KMS-11 (cell line): ENCODE measurements around the gene SPATA21.

Experiments used
- H2AFZ ChIP-seq: fragments of 200-600 bp; sonication (generic); 2 replicates; pipeline ENCODE4 v1.6.1; 2016; ENCODE audit warnings: antibody characterized with exemption, mixed run types, low read depth
- H3K27ac ChIP-seq: fragments of 200-600 bp; sonication (generic); 2 replicates; pipeline ENCODE4 v1.6.1; 2016; ENCODE audit warnings: mild to moderate bottlenecking, mixed run types
- H3K27me3 ChIP-seq: fragments of 200-600 bp; sonication (generic); 2 replicates; pipeline ENCODE4 v1.6.1; 2017; ENCODE audit warnings: mild to moderate bottlenecking, low read depth, mixed run types, moderate library complexity; ENCODE audit not compliant: insufficient read depth
- H3K36me3 ChIP-seq: fragments of 200-600 bp; sonication (generic); 2 replicates; pipeline ENCODE4 v1.6.1; 2017; ENCODE audit warnings: mild to moderate bottlenecking, mixed run types; ENCODE audit not compliant: insufficient read depth
- H3K4me1 ChIP-seq: fragments of 200-600 bp; sonication (generic); 2 replicates; pipeline ENCODE4 v1.6.1; 2016; ENCODE audit warnings: mild to moderate bottlenecking, low read depth, mixed run types; ENCODE audit not compliant: poor library complexity, severe bottlenecking
- H3K4me2 ChIP-seq: fragments of 200-600 bp; sonication (generic); 2 replicates; pipeline ENCODE4 v1.7.0; 2016; ENCODE audit warnings: mild to moderate bottlenecking, mixed run types
- H3K4me3 ChIP-seq: fragments of 200-600 bp; sonication (generic); IDR thresholded peaks from 2 replicates; pipeline ENCODE4 v1.6.1; 2017; ENCODE audit warnings: low read depth, low read length, mixed read lengths; ENCODE audit not compliant: insufficient read depth
- H3K79me2 ChIP-seq: fragments of 200-600 bp; sonication (generic); 2 replicates; pipeline ENCODE4 v1.6.1; 2016; ENCODE audit warnings: low read depth, mixed run types; ENCODE audit not compliant: insufficient read depth
- H3K9ac ChIP-seq: fragments of 200-600 bp; sonication (generic); 2 replicates; pipeline ENCODE4 v1.6.1; 2016; ENCODE audit warnings: mild to moderate bottlenecking, mixed run types
- H4K20me1 ChIP-seq: fragments of 200-600 bp; sonication (generic); 2 replicates; pipeline ENCODE4 v1.6.1; 2016; ENCODE audit warnings: mild to moderate bottlenecking, mixed run types; ENCODE audit not compliant: insufficient read depth
- CTCF ChIP-seq: fragments of 200-600 bp; sonication (generic); conservative IDR thresholded peaks from 2 replicates; pipeline ENCODE4 v1.6.1; 2017; ENCODE audit warnings: low read depth, mild to moderate bottlenecking, antibody characterized with exemption, low read length, moderate library complexity, mixed read lengths

Gene SPATA21

GRCh38 chr1:16441282-16441665 is 4.0 kb upstream of the SPATA21 start:
- Histone ChIP-seq H4K20me1 (no peaks in the 10 kb centered on the region), H3K4me3 (peak overlapping the region; percentile 80), H3K36me3 (no peaks in the 10 kb centered on the region), H3K27ac (peak overlapping the region; percentile 81), H3K4me2 (peak overlapping the region; percentile 99), H3K27me3 (no peaks in the 10 kb centered on the region), H3K9ac (peak overlapping the region; percentile 76), H3K79me2 (peaks cover 49% of the 10 kb centered on the region), H2AFZ (peak overlapping the region; percentile 36; the same call in 1 of the 2 replicates), H3K4me1 (peaks cover 69% of the 10 kb centered on the region)
- TF ChIP-seq CTCF, result no peak

DNA sequence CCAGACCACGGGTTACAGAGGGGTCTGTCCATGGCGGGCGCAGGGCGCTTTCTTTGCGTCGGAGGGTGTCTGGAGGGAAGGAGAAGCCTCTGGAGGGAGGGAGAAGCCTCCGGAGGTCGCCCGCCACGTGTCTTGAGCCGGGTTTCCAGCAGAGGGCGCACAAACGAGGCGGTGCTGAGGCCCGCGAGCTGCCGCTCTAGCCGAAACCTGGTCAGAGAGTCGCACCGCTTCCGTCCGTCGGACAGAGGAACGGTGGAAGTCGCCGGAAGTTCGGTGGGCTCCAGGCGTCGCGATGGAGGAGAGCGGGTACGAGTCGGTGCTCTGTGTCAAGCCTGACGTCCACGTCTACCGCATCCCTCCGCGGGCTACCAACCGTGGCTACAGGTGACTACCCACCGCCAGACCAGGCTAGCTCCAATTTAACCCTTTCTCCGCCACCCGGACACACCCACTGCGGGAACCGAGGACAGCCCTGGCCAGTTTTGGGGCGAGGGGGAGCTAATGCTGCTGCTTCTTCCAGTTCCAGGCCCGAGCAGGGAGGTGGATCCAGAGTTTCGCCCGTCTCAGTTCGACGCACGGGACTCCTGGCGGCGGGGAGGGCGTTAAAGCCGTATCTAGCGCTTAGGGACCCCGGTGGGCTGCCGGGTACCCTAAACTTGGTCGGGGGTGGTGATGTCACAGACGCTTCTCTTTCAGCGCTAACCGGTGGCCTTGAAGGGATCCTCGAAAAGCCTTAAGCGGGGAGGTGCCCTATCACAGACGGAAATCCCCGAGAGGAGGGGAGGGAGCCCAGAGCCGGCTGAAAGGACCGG is 3.5 kb upstream of the SPATA21 start, which contains the start of gene NECAP2:
Gene NECAP2, plus strand, starts transcription at position 255 of the 812 bp plus-strand sequence. Its CDS starts 38 bp downstream, at position 293.
- peak within 1 kb of the TSS; percentile 81 for H3K27ac ChIP-seq
- H3K9ac ChIP-seq, result peak within 1 kb of the TSS; percentile 76
- H3K79me2 ChIP-seq, result peaks cover 46% of the 10 kb centered on the region
- H3K36me3 ChIP-seq, result no peaks in the 10 kb centered on the region
- peak within 1 kb of the TSS; percentile 90 for H2AFZ ChIP-seq
- no peaks in the 10 kb centered on the region for H4K20me1 ChIP-seq
- peak; percentile 69; the same call in 1 of the 2 replicates for TF ChIP-seq CTCF
- peaks cover 63% of the 10 kb centered on the region for H3K4me1 ChIP-seq
- peak within 1 kb of the TSS; percentile 80 for H3K4me3 ChIP-seq
- peak within 1 kb of the TSS; percentile 99 for H3K4me2 ChIP-seq
- no peaks in the 10 kb centered on the region for H3K27me3 ChIP-seq

DNA sequence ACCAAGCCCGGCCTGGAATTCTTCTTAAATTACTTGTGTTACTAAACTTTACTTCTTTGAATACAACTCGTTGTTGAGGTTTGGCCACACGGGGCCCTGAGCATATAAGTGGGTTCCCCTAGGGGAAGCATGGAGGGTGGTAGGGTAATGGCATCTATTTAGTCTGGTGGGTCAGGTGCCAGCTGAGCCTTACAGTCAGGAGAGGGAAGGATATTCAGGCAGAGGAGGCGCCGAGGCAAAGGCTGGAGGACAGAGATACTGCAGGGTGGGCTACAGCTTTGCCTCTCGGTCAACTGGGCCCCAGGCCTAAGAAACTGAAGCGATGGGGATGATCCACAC is 2.9 kb upstream of the SPATA21 start:
- Histone ChIP-seq H3K4me1 (peaks cover 58% of the 10 kb centered on the region), H3K4me2 (peak overlapping the region; percentile 47), H4K20me1 (no peaks in the 10 kb centered on the region), H2AFZ (peak overlapping the region; percentile 90), H3K79me2 (peaks cover 41% of the 10 kb centered on the region), H3K36me3 (no peaks in the 10 kb centered on the region), H3K4me3 (no peak overlapping the region), H3K9ac (peak overlapping the region; percentile 76; the same call in 1 of the 2 replicates), H3K27me3 (no peaks in the 10 kb centered on the region), H3K27ac (no peak overlapping the region)
- no peak; the same call in 1 of the 2 replicates for TF ChIP-seq CTCF

- Histone ChIP-seq H3K27ac (no peak overlapping the region), H3K4me1 (peaks cover 46% of the 10 kb centered on the region), H3K4me2 (no peak overlapping the region; the same call in 1 of the 2 replicates), H3K79me2 (peaks cover 33% of the 10 kb centered on the region), H3K9ac (no peak overlapping the region), H3K27me3 (no peaks in the 10 kb centered on the region), H4K20me1 (no peaks in the 10 kb centered on the region), H3K36me3 (no peaks in the 10 kb centered on the region), H2AFZ (no peak overlapping the region), H3K4me3 (no peak overlapping the region)
- no peak for TF ChIP-seq CTCF
Measured at GRCh38 chr1:16438924-16439323, 1.7 kb upstream of the SPATA21 start.
